Uterus (tissue), 4 donors: ENCODE results near the gene APP. TPM values are rescaled to one million over a fixed set of nuclear protein-coding genes. Genes with fewer than 3 reads are reported as not detected.

Experiments used
- DNase-seq, 2 donors: peaks; one replicate each; pipeline ENCODE4 v3.0.0-alpha.2; 2019 to 2020
- H3K27ac ChIP-seq, 2 donors: fragments of 200-600 bp; sonication (generic); 1 replicate in 1 of 2; 2 replicates in 1 of 2; pipeline ENCODE4 v1.5.1; 2016 to 2018
- H3K27me3 ChIP-seq, 2 donors: fragments of 200-600 bp; sonication (generic); one replicate each; pipeline ENCODE4 v1.5.1; 2018 to 2019; ENCODE audit warnings: control low read depth in 1 of 2
- H3K36me3 ChIP-seq, 2 donors: fragments of 200-600 bp; sonication (generic); one replicate each; pipeline ENCODE4 v1.5.1; 2019; ENCODE audit warnings: control low read depth in 1 of 2
- H3K4me1 ChIP-seq, 2 donors: fragments of 200-600 bp; sonication (generic); one replicate each; pipeline ENCODE4 v1.5.1; 2018 to 2019; ENCODE audit warnings: control low read depth in 1 of 2
- H3K4me3 ChIP-seq, 2 donors: fragments of 200-600 bp; sonication (generic); 1 replicate in 1 of 2; 2 replicates in 1 of 2; pipeline ENCODE4 v1.5.1; 2018 to 2019; ENCODE audit warnings: mild to moderate bottlenecking in 1 of 2
- H3K9me3 ChIP-seq, 2 donors: fragments of 200-600 bp; sonication (generic); one replicate each; pipeline ENCODE4 v1.5.1; 2019; ENCODE audit warnings: control low read depth in 1 of 2
- CTCF ChIP-seq, 4 experiments: fragments of 200-600 bp in 2 of 4; fragments of 450-650 bp in 2 of 4; sonication (generic) in 2 of 4; IDR thresholded peaks; one replicate each; pipeline ENCODE4 v1.5.1; 2016 to 2019; ENCODE audit warnings: antibody characterized with exemption in 4 of 4, mild to moderate bottlenecking in 2 of 4, moderate library complexity in 1 of 4
- POLR2A ChIP-seq, 2 donors: fragments of 450-650 bp; IDR thresholded peaks; one replicate each; pipeline ENCODE4 v1.6.1; 2016; ENCODE audit warnings: antibody characterized with exemption in 2 of 2, mild to moderate bottlenecking in 1 of 2, moderate library complexity in 1 of 2
- intact Hi-C: fragments of 100-400 bp; cut with DNase I; formaldehyde crosslinking; loops from one replicate; pipeline ENCODE4 v1.15.1; 2023; ENCODE audit warnings: low total_unique reads
- total RNA-seq, 4 donors: library from RNA; depleted of rRNA in 3 of 4; stranded (reverse); fragments of >200 nt in 3 of 4; gene quantifications; one replicate each; pipeline versions ENCODE4 v1.1.0 to v1.2.4, GENCODE V29; 2014 to 2023
- donor health status: DM: yes; HTN: yes; CAD: no.

APP gene
- total RNA-seq, 4 donors from 2014 or later: 212 to 537 (median 430) TPM

- intact Hi-C loops: no loop called here
- H3K9me3 ChIP-seq: no peaks in the 10 kb centered on the region
- no peaks in the 10 kb centered on the region for H3K27me3 ChIP-seq
- H3K4me1 ChIP-seq: no peaks in the 10 kb centered on the region
- no peak for DNase-seq
- no peaks in the 10 kb centered on the region for H3K36me3 ChIP-seq
- H3K4me3 ChIP-seq: no peak overlapping the region
- TF ChIP-seq POLR2A (IDR thresholded peaks at IDR 0.05): no peak
- TF ChIP-seq CTCF (IDR thresholded peaks at IDR 0.05): no peak
- peak overlapping the region in 1 of 2 donors; percentile 24 for H3K27ac ChIP-seq
Measured at GRCh38 chr21:25967181-25967900, 203.2 kb downstream of the APP start.

- no peak for TF ChIP-seq CTCF (IDR thresholded peaks at IDR 0.05)
- TF ChIP-seq POLR2A (IDR thresholded peaks at IDR 0.05): no peak
- intact Hi-C loops: no loop called here
Measured at GRCh38 chr21:25965951-25966707, 204.4 kb downstream of the APP start.

DNA sequence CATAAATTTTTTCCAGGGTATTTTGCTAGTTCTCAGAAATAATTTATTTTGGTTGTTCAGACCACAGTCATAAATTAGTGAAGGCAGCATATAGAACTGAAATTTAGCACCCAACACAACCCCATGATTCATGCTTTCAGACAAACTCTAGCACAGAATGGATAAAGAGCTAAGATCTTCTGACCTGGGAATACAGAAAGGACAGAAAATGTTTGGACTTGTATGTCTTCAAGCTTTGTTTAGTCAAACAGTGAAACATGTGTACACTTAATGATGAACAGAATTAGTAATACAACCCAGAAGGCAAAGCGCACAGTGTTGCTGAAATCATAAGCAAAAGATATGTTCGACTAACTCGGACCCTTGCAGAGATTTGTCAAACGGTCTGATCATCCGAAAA lies 205.6 kb downstream of the APP start:
- H3K9me3 ChIP-seq: no peaks in the 10 kb centered on the region
- no peak overlapping the region for H3K4me3 ChIP-seq
- no peaks in the 10 kb centered on the region for H3K27me3 ChIP-seq
- TF ChIP-seq CTCF (IDR thresholded peaks at IDR 0.05) (no peak), POLR2A (IDR thresholded peaks at IDR 0.05) (no peak)
- no peak overlapping the region for H3K27ac ChIP-seq
- intact Hi-C loops: no loop called here
- no peaks in the 10 kb centered on the region for H3K36me3 ChIP-seq
- H3K4me1 ChIP-seq: no peaks in the 10 kb centered on the region
- no peak for DNase-seq

More at GRCh38 chr21:25965951-25966707, 204.4 kb downstream of the APP start:
- no peaks in the 10 kb centered on the region for H3K36me3 ChIP-seq
- H3K4me3 ChIP-seq: no peak overlapping the region
- no peaks in the 10 kb centered on the region for H3K27me3 ChIP-seq
- H3K9me3 ChIP-seq: no peaks in the 10 kb centered on the region
- no peak for DNase-seq
- H3K4me1 ChIP-seq: no peaks in the 10 kb centered on the region
- H3K27ac ChIP-seq: no peak overlapping the region

DNA sequence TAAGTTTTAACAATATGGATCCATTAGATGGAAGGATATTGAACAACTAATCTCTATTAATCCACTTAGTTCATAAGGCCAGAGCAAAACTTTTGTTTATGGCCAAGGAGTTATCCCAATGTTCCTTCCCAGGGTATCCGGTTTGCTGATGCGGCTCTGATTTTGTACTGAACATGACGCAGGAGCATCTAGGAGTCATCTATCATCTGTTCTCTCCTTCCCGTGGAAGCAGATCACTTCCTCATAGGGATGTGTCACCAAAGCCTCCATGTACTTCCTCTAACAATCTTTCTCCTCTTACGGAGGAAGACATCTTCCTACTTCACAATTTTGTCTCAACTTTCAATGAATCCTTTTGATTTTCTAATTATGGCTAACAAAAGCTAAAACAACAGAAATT lies 206.6 kb downstream of the APP start:
- no peaks in the 10 kb centered on the region for H3K27me3 ChIP-seq
- intact Hi-C loops: no loop called here
- H3K4me1 ChIP-seq: no peaks in the 10 kb centered on the region
- no peaks in the 10 kb centered on the region for H3K36me3 ChIP-seq
- TF ChIP-seq POLR2A (IDR thresholded peaks at IDR 0.05): no peak
- no peak for TF ChIP-seq CTCF (IDR thresholded peaks at IDR 0.05)
- DNase-seq: no peak
- H3K27ac ChIP-seq: peak overlapping the region in 1 of 2 donors; percentile 66
- no peaks in the 10 kb centered on the region for H3K9me3 ChIP-seq
- no peak overlapping the region for H3K4me3 ChIP-seq

- Histone ChIP-seq H3K9me3 (no peaks in the 10 kb centered on the region), H3K36me3 (no peaks in the 10 kb centered on the region), H3K27ac (peak overlapping the region; percentile 22 to 66), H3K27me3 (no peaks in the 10 kb centered on the region), H3K4me1 (no peaks in the 10 kb centered on the region), H3K4me3 (no peak overlapping the region)
- no peak for TF ChIP-seq CTCF (IDR thresholded peaks at IDR 0.05)
- no peak for TF ChIP-seq POLR2A (IDR thresholded peaks at IDR 0.05)
- intact Hi-C loops: no loop called here
- DNase-seq: no peak
Measured at GRCh38 chr21:25963181-25963580, 207.4 kb downstream of the APP start.
